GM19239 (cell line): ENCODE data around the gene GRXCR2.
"Not testable (repeated sequence)": the region's sequence is repeated elsewhere in the genome, so short reads cannot be mapped to it uniquely, and the experiment has no call there.

ENCODE experiments used
- DNase-seq: peaks from one replicate; pipeline ENCODE4 v3.0.0; 2011; ENCODE audit warnings: low spot score; ENCODE audit not compliant: insufficient read length
- FAIRE-seq: peaks from 2 replicates; lab custom pipeline; 2011; peaks lifted over from hg19 to GRCh38; lab: Jason Lieb, UNC

GRXCR2 gene, protein sequence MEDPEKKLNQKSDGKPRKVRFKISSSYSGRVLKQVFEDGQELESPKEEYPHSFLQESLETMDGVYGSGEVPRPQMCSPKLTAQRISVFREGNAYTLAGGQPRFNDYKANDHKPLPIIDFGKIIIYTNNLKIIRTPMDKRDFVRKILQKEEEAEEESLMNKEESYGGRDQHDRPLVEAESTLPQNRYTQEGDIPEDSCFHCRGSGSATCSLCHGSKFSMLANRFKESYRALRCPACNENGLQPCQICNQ

DNA sequence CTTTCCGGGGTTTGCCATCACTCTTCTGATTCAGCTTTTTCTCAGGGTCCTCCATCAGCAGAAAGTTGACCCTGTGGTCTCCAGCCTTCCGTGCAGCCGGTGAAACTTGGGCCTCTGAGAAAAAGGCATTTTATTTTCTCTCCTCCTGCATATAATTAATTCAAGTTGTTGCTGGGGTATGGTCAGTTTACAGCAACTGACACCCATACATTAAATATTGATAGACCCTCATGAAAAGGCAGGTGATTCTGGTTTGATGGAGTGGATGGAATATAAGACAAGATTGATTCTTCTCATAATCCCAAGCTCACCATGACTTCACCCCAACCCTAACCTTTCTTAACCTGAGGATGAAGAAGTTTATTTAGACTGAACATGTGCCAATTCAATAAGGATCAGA is at the start of gene GRXCR2:
TSS of gene GRXCR2 (minus strand) at position 101 of the 400 bp plus-strand sequence. CDS start at position 55, 46 bp downstream.
- no peak for FAIRE-seq
- DNase-seq, result no peak

DNA sequence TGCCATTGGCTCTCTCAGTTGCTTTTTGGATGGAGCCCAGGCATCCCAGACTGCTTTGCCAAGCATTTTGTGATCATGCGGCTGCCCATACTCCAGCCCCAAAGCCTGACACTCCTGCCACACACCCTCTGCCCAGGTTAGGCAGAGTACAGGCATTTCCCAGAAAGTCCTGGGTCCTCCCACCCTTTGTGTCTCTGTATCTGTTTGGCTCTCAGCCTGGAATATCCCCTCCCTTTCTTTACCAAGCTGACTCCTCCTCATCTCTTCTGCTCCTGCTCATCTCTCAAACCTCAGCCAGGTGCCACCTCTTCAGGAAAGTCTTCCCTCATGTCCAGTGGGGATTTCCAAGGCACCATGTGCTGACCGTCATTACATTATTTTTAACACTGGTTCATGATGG is 49.2 kb upstream of the GRXCR2 start:
- DNase-seq (no peak), FAIRE-seq (no peak)

GRCh38 chr5:145921211-145921610 is 48.4 kb upstream of the GRXCR2 start:
- no peak for DNase-seq
- no peak for FAIRE-seq

DNA sequence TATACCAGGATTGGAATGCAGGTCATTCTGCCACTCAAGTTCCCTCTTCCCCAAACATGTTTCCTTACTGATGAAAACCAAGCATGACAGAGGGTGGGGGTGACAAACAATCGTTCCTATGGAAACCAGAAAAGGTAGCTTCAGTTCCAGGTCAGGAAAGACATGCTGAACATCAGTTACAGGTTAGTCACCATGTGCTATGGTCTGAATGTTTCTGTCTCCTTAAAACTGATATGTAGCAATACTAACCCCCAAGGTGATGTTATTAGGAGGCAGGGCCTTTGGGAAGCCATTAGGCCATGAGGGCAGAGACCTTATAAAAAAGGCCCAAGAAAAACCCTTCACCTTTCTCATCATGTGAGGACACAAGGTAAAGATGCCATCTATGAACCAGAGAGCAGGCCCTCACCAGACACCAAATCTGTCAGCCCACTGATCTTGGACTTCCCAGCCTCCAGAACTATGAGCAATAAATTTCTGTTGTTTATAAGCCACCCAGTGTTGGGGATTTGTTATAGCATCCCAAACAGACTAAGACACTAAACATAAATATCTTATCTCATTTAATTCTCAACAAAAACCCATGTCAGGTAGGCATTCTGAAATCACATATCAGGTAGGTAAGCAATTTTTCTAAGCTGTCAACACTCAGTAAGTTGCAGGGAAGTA is 47.9 kb upstream of the GRXCR2 start:
- FAIRE-seq (no peak), DNase-seq (no peak)

- DNase-seq (no peak), FAIRE-seq (no peak)
Observed at GRCh38 chr5:145919413-145919812, 46.6 kb upstream of the GRXCR2 start.

DNA sequence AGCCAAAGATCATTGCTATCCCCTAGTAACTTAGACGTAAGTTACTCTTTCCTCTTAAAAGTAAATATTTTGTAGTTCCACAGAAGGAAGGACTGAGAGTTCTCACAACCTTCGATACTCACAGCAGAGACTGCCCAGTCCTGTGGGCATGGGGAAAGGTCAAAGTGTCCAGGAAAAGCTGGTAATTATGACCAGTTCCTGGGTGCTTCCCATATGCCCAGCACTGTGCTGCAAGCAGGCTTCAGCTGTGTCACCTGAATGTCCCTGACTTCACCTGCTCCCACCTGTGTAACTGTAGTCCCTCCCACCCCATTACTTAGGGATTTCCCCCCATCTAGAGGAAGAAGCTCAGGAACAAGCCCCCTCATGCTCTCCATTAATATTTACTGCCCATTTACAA is 45.6 kb upstream of the GRXCR2 start:
- no peak for DNase-seq
- no peak for FAIRE-seq

DNA sequence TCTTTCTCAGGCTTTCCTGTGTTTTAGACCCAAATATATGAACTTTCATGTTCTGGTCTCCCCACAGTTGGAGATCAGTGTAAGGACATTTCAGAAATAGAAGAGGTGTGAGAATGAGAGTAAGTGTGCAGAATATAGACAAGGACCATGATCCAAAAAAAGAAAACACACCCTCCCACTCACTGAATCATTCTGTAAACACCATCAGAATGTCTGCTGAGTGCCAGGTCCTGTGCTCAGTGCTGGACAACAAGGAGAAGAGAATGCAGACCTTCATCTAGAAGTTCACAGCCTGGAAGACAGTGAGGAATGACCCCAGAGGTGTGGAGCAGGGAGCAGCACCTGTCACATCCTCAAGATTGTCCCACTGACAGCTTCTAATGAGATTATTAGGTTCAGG is 44.5 kb upstream of the GRXCR2 start:
- DNase-seq (no peak), FAIRE-seq (no peak)

DNA sequence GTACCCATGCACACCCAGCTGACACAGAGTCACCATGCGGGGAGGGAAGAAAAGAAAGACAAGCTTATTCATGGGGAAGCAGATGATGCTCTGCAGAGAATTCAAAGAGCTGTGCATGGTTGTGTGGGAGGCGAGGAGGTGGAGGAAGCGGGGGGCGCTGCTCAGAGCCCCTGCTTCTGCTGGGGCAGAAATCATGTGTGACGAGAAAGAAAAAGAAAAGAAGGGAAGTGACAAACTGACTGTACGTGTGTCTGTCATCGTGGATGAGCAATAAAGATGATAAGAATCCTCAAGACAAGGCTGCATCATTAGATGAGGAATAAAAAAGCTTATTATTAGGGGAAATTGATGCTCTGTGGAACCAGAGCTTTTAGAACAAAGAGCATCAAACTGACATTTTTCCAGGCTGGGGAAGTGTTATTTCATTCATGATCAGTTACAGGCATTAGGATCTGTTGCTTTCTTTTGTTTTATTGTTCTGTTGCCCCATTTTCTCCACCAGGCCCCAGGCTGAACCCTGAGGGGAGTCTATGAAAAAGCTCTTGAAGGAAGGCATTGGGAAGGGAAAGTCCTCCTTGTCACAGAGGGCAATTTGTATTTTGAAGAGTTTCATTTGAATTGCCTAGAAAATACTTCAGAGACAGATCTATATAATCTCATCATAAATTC is 43.3 kb upstream of the GRXCR2 start:
- FAIRE-seq (no peak), DNase-seq (no peak)

- FAIRE-seq, result no peak
Observed at GRCh38 chr5:145913701-145914100, 40.9 kb upstream of the GRXCR2 start.

GRCh38 chr5:145912594-145912993 is 39.8 kb upstream of the GRXCR2 start:
- DNase-seq, result no peak
- no peak for FAIRE-seq

More at GRCh38 chr5:145913701-145914100, 40.9 kb upstream of the GRXCR2 start:
- DNase-seq, result no peak

GRCh38 chr5:145912019-145912418 is 39.2 kb upstream of the GRXCR2 start:
- no peak for FAIRE-seq
- DNase-seq, result no peak

DNA sequence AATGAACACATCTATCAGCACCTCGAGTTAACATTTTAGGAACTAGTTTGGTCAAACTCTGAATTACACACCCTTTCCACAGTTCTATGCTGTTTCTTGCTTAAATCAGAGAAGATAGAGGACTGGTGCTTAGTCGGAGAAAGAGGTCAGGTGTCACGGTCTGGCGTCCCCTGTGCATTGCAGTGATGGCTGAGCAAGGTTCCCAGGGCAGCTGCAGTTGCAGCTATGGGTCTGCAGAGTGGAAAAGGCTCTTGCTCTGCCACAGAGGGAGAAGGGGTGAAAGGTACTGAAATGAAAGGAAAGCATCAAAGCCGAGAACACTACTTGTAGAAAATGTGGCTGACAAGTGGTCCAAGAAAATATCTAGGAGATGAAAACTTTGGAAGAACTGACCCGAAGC is 38.4 kb upstream of the GRXCR2 start:
- DNase-seq (no peak), FAIRE-seq (no peak)

DNA sequence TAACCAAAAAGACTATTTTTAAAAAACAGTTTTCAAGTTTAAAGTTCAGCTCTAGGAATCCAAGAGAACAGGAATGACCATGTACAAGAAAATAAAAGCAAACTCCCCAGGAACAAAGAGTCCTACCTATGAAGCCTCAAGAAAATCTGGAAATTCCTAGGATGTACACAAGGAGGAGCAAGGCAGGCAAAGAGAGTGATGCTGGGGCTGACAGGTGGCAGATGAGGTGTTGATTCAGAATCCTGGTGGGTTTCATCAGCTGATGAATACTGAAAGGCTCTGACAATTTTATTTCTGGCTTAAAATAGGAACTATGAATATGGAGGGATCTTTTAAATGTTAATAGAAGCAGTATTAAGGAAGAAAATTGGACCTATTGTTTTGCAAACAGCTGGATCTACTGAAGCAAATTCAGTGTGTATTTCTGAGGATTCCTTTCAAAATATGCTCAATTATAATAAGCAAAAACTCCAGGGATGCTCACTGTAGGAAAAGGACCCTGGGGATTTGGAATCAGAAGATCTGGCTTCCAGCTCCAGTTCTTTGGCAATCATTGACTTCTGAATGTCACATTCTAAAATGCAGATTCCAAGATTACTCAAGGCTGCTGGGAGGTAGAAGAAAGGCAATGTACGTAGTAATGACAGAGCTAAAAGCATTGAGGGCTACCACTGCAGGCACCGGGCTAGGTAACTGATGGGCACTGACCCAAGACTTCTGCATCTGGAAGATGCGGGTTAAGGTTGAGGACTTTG is 35.6 kb upstream of the GRXCR2 start:
- no peak for DNase-seq

DNA sequence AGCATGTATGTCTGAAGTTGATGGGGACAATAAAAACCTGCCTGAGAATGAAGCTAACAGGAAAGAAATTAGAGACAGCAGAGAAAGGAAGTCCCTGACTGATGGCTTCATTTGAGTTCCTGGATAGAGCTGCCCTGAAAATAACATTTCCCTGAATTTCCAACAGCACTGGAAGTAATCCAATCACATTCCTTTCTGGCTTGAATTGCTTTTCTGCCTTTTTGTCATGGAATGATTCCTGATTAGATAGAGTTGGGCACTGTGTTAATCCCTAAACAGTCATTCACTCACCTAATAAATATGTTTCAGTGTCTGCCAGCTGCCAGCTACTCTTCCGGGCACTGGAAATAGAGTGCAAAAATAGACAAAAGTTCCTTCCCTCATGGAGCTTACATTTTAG is 33.6 kb upstream of the GRXCR2 start:
- no peak for FAIRE-seq
- DNase-seq, result no peak

More for the DNA sequence above, 35.6 kb upstream of the GRXCR2 start:
- no peak for FAIRE-seq

- no peak for FAIRE-seq
- DNase-seq, result no peak
Observed at GRCh38 chr5:145904743-145905142, 31.9 kb upstream of the GRXCR2 start.

DNA sequence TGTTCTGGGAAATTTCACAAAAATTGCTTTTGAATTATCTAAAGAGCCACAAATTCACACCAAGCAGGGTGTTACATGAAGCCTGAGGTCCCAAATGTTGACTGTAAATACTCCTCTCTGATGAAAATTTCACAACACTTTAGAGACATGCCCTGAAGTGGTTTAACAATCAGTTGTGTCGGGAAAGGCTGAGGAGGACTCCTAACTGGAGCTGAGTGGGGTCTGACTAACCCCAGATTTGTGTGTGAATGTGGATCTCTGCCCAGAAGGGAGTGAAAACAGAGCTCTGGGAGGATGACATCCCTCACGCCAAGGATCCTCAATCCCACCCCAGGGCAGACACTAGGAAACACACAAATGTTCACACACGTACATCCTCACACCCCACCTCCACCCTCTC is 31.1 kb upstream of the GRXCR2 start:
- DNase-seq, result no peak
- FAIRE-seq, result no peak

GRCh38 chr5:145903113-145903512 is 30.3 kb upstream of the GRXCR2 start:
- FAIRE-seq (no peak), DNase-seq (no peak)

GRCh38 chr5:145902421-145902820 is 29.6 kb upstream of the GRXCR2 start:
- DNase-seq, result no peak
- no peak for FAIRE-seq

GRCh38 chr5:145898171-145898570 is 25.4 kb upstream of the GRXCR2 start:
- FAIRE-seq (no peak), DNase-seq (no peak)

DNA sequence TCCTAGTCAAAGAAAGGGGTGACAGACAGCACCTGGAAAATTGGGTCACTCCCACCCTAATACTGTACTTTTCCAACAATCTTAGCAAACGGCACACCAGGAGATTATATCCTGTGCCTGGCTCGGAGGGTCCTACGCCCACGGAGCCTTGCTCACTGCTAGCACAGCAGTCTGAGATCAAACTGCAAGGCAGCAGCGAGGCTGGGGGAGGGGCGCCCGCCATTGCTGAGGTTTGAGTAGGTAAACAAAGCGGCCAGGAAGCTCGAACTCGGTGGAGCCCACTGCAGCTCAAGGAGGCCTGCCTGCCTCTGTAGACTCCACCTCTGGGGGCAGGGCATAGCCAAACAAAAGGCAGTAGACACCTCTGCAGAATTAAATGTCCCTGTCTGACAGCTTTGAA is 18.6 kb upstream of the GRXCR2 start:
- not testable (repeated sequence) for FAIRE-seq

DNA sequence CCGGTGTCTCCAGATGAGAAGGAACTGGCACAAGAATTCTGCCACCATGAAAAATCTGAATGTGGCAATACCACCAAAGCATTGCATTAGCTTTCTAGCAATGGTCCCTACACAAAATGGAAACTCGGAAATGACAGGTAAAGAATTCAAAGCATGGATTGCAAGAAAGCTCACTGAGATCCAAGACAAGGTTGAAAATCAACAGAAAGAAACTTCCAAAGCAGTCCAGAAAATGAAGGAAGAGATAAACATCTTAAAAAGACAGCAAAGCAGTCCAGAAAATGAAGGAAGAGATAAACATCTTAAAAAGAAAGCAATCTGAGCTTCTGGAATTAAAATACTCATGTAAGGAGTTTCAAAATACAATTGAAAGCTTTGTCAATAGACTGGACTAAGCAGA is 16.8 kb upstream of the GRXCR2 start:
- FAIRE-seq, result no peak
- no peak for DNase-seq

More for the DNA sequence above, 18.6 kb upstream of the GRXCR2 start:
- DNase-seq, result not testable (repeated sequence)
